Lower leg skin (tissue), 3 donors: ENCODE measurements around the gene CDHR4.

ENCODE experiments used
- POLR2A ChIP-seq, 2 donors: fragments of 450-650 bp; IDR thresholded peaks; one replicate each; pipeline ENCODE4 v1.6.1; 2016 to 2017; ENCODE audit warnings: antibody characterized with exemption in 2 of 2, mild to moderate bottlenecking in 1 of 2, moderate library complexity in 1 of 2
- TF ChIP-seq, protein P1 (sequence below), 3 donors: fragments of 450-650 bp; IDR thresholded peaks; one replicate each; pipeline ENCODE4 v1.5.1; 2016; ENCODE audit warnings: antibody characterized with exemption in 3 of 3, mild to moderate bottlenecking in 3 of 3, moderate library complexity in 2 of 3

DNA sequence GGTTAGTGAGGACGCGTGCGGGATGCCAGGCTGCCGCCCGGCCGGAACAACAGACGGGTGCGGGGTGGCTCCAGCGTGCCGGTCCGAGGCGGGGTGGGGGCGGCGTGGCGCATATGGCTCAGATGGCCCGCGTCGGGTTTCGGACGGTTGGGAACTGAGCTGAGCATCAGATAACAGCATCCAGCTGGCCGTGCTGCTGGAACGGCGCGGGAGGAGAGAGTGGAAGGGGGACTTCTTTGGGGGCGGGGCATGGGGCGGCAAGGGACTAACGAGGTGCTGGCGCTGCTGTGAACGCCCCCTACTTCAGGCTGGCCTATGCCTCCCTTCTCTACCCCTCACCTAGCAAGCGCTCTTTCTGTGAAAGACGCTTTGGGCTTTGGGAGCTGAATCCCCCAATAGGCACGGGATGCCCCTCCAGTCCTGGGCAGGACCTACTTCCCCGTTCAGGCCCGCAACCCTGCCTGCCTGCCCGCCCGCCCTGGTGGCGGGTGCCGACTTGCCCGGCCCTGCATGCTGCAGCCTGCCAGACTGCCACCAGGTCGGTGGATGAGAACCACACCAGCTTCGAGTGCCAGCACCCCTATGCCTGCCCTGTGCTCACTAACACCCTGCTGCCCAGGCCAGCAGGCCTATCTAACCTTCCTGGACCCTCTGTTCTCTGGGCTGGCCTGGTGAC lies 3.9 kb upstream of the CDHR4 start:
- TF ChIP-seq, protein P1, sequence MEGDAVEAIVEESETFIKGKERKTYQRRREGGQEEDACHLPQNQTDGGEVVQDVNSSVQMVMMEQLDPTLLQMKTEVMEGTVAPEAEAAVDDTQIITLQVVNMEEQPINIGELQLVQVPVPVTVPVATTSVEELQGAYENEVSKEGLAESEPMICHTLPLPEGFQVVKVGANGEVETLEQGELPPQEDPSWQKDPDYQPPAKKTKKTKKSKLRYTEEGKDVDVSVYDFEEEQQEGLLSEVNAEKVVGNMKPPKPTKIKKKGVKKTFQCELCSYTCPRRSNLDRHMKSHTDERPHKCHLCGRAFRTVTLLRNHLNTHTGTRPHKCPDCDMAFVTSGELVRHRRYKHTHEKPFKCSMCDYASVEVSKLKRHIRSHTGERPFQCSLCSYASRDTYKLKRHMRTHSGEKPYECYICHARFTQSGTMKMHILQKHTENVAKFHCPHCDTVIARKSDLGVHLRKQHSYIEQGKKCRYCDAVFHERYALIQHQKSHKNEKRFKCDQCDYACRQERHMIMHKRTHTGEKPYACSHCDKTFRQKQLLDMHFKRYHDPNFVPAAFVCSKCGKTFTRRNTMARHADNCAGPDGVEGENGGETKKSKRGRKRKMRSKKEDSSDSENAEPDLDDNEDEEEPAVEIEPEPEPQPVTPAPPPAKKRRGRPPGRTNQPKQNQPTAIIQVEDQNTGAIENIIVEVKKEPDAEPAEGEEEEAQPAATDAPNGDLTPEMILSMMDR (IDR thresholded peaks at IDR 0.05): no peak
- TF ChIP-seq POLR2A (IDR thresholded peaks at IDR 0.05): no peak
